SK-N-SH (cell line): ENCODE data around the gene SLC4A2. TPM values are rescaled to one million over a fixed set of nuclear protein-coding genes. Genes with fewer than 3 reads are reported as not detected.

ENCODE experiments used
- CTCF ChIA-PET: fragments of 300-600, 350-600 bp; formaldehyde crosslinking; extraction: SDS; loops from one replicate; lab custom pipeline; 2021; lab: Yijun Ruan, JAX
- POLR2A ChIA-PET: fragments of 350-600 bp; sonication (Branson Sonifier 250); formaldehyde crosslinking; extraction: SDS; loops from one replicate; lab custom pipeline; 2020; ENCODE audit warnings: antibody characterized with exemption, inconsistent platforms; lab: Yijun Ruan, JAX
- DNase-seq: peaks from one replicate; pipeline ENCODE4 v3.0.0; 2012
- H2AFZ ChIP-seq: fragments of 200-600 bp; sonication (generic); 2 replicates; pipeline ENCODE4 v1.8.1; 2016; ENCODE audit warnings: antibody characterized with exemption, mild to moderate bottlenecking, low read depth
- H3F3A ChIP-seq: fragments of 200-600 bp; sonication (generic); replicated peaks from 2 replicates; pipeline ENCODE3; 2016; ENCODE audit warnings: antibody characterized with exemption, mild to moderate bottlenecking; ENCODE audit not compliant: insufficient read depth
- H3K27ac ChIP-seq, 2 experiments: fragments of 200-500 bp in 1 of 2; fragments of 200-600 bp in 1 of 2; sonication (Bioruptor generic) in 1 of 2; sonication (generic), shearing (Covaris generic) in 1 of 2; 2 replicates each; pipeline versions ENCODE4 v1.5.1 to v1.6.1; 2014 to 2016; ENCODE audit warnings: low read depth in 2 of 2, inconsistent platforms in 1 of 2, low read length in 1 of 2, mild to moderate bottlenecking in 1 of 2, mixed read lengths in 1 of 2
- H3K27me3 ChIP-seq: fragments of 200-600 bp; sonication (generic), shearing (Covaris generic); 2 replicates; pipeline ENCODE4 v1.6.1; 2016; ENCODE audit warnings: mixed run types; ENCODE audit not compliant: insufficient read depth
- H3K36me3 ChIP-seq, 2 experiments: fragments of 200-500 bp in 1 of 2; fragments of 200-600 bp in 1 of 2; sonication (Bioruptor generic) in 1 of 2; sonication (generic) in 1 of 2; replicated peaks in 1 of 2; 2 replicates each; pipeline versions ENCODE3 to v1.5.1; 2014 to 2016; ENCODE audit warnings: low read length in 1 of 2, mild to moderate bottlenecking in 1 of 2; ENCODE audit not compliant: insufficient read depth in 2 of 2, control insufficient read depth in 1 of 2
- H3K4me1 ChIP-seq, 2 experiments: fragments of 200-500 bp in 1 of 2; fragments of 200-600 bp in 1 of 2; sonication (Bioruptor generic) in 1 of 2; sonication (generic), shearing (Covaris generic) in 1 of 2; 2 replicates each; pipeline versions ENCODE4 v1.5.1 to v1.6.1; 2014 to 2016; ENCODE audit warnings: low read depth in 1 of 2, low read length in 1 of 2, mixed run types in 1 of 2; ENCODE audit not compliant: insufficient read depth in 2 of 2, control insufficient read depth in 1 of 2
- H3K4me2 ChIP-seq: fragments of 200-600 bp; sonication (generic), shearing (Covaris generic); 2 replicates; pipeline ENCODE4 v1.6.1; 2017; ENCODE audit warnings: mixed run types
- H3K4me3 ChIP-seq, 2 experiments: fragments of 200-500 bp in 1 of 2; fragments of 200-600 bp in 1 of 2; sonication (Bioruptor generic) in 1 of 2; sonication (generic), shearing (Covaris generic) in 1 of 2; 2 replicates each; pipeline versions ENCODE4 v1.5.1 to v1.8.1; 2014 to 2016; ENCODE audit warnings: low read depth in 2 of 2, inconsistent platforms in 1 of 2, low read length in 1 of 2, mild to moderate bottlenecking in 1 of 2, mixed read lengths in 1 of 2, moderate library complexity in 1 of 2
- H3K79me2 ChIP-seq: fragments of 200-600 bp; sonication (generic); 2 replicates; pipeline ENCODE4 v1.8.1; 2017; ENCODE audit warnings: mild to moderate bottlenecking; ENCODE audit not compliant: insufficient read depth
- H3K9ac ChIP-seq: fragments of 200-600 bp; sonication (generic); 2 replicates; pipeline ENCODE4 v1.6.1; 2017; ENCODE audit warnings: mixed run types
- H3K9me2 ChIP-seq: fragments of 200-600 bp; sonication (generic); 2 replicates; pipeline ENCODE4 v1.6.1; 2017; ENCODE audit warnings: mixed run types
- H3K9me3 ChIP-seq: fragments of 200-600 bp; sonication (generic); 2 replicates; pipeline ENCODE4 v1.6.1; 2017; ENCODE audit warnings: mixed run types, mild to moderate bottlenecking, moderate library complexity
- H4K20me1 ChIP-seq: fragments of 200-600 bp; sonication (generic); 2 replicates; pipeline ENCODE4 v1.6.1; 2017; ENCODE audit warnings: mild to moderate bottlenecking, mixed run types; ENCODE audit not compliant: insufficient read depth
- CHD2 ChIP-seq: fragments of 150-350 bp; IDR thresholded peaks from 2 replicates; pipeline ENCODE4 v1.6.1; 2018; ENCODE audit warnings: low read length; ENCODE audit not compliant: partially characterized antibody
- EZH2phosphoT487 ChIP-seq: fragments of 200-600 bp; sonication (generic); IDR thresholded peaks from 2 replicates; pipeline ENCODE4 v1.6.1; 2017; ENCODE audit warnings: low read depth, mixed run types, mild to moderate bottlenecking, antibody characterized with exemption, moderate library complexity, borderline replicate concordance
- FOSL2 ChIP-seq: IDR thresholded peaks from 2 replicates; pipeline ENCODE4 v1.4.0; 2012; ENCODE audit warnings: low read depth, mild to moderate bottlenecking, moderate library complexity, borderline replicate concordance
- FOXJ3 ChIP-seq: sonication (generic); formaldehyde crosslinking; IDR thresholded peaks from 2 replicates; pipeline ENCODE4 v1.5.1; 2020; ENCODE audit warnings: mild to moderate bottlenecking, missing genetic modification reagents
- FOXM1 ChIP-seq: IDR thresholded peaks from 2 replicates; pipeline ENCODE4 v1.4.0; 2012; ENCODE audit warnings: low read depth, mild to moderate bottlenecking
- GABPA ChIP-seq: IDR thresholded peaks from 2 replicates; pipeline ENCODE4 v1.4.0; 2012; ENCODE audit warnings: low read depth, mild to moderate bottlenecking
- GATA2 ChIP-seq: sonication (generic); formaldehyde crosslinking; IDR thresholded peaks from 2 replicates; pipeline ENCODE4 v1.5.0; 2020; ENCODE audit warnings: mild to moderate bottlenecking, missing genetic modification reagents
- NFIC ChIP-seq: IDR thresholded peaks from 2 replicates; pipeline ENCODE4 v1.4.0; 2012; ENCODE audit warnings: borderline replicate concordance
- NRF1 ChIP-seq: IDR thresholded peaks from 2 replicates; pipeline ENCODE4 v1.6.1; 2012; ENCODE audit warnings: low read depth, mild to moderate bottlenecking, low read length
- RAD21 ChIP-seq: IDR thresholded peaks from 2 replicates; pipeline ENCODE4 v1.6.1; 2012; ENCODE audit warnings: mild to moderate bottlenecking, low read length
- RCOR1 ChIP-seq: fragments of 150-350 bp; IDR thresholded peaks from 2 replicates; pipeline ENCODE4 v1.6.1; 2017; ENCODE audit warnings: antibody characterized with exemption, low read length
- RXRA ChIP-seq: IDR thresholded peaks from 2 replicates; pipeline ENCODE4 v1.4.0; 2012; ENCODE audit warnings: low read depth, mild to moderate bottlenecking, borderline replicate concordance
- SIN3A ChIP-seq: IDR thresholded peaks from 2 replicates; pipeline ENCODE4 v1.6.1; 2012; ENCODE audit warnings: low read depth, mild to moderate bottlenecking, low read length, moderate library complexity, borderline replicate concordance
- SMC3 ChIP-seq: IDR thresholded peaks from 2 replicates; pipeline ENCODE4 v1.6.1; 2012; ENCODE audit warnings: low read depth, low read length, improper control_type of control experiment
- TAF1 ChIP-seq: IDR thresholded peaks from 2 replicates; pipeline ENCODE4 v1.6.1; 2012; ENCODE audit warnings: low read depth, mild to moderate bottlenecking, low read length, moderate library complexity, borderline replicate concordance
- WGBS: methylation state at CpG from one replicate; pipeline ENCODE4 v1.1.6; 2017; ENCODE audit warnings: low lambda C conversion rate; 5-methylcytosine and 5-hydroxymethylcytosine counted together
- polyA plus RNA-seq, 3 experiments: library from polyadenylated mRNA; depleted of rRNA; stranded (reverse); fragments of >200 nt; gene quantifications; 2 replicates each; pipeline ENCODE4 v1.2.3, GENCODE V29; 2012
- TF ChIP-seq, protein P1 (sequence below): IDR thresholded peaks from 2 replicates; pipeline ENCODE4 v1.4.0; 2012; ENCODE audit warnings: low read depth, borderline replicate concordance
- TF ChIP-seq, protein P2 (sequence below): IDR thresholded peaks from 2 replicates; pipeline ENCODE4; 2012

The SLC4A2 gene
- polyA plus RNA-seq, 1 of the 3 experiments (the other 2 are of a cell fraction): 167 TPM

DNA sequence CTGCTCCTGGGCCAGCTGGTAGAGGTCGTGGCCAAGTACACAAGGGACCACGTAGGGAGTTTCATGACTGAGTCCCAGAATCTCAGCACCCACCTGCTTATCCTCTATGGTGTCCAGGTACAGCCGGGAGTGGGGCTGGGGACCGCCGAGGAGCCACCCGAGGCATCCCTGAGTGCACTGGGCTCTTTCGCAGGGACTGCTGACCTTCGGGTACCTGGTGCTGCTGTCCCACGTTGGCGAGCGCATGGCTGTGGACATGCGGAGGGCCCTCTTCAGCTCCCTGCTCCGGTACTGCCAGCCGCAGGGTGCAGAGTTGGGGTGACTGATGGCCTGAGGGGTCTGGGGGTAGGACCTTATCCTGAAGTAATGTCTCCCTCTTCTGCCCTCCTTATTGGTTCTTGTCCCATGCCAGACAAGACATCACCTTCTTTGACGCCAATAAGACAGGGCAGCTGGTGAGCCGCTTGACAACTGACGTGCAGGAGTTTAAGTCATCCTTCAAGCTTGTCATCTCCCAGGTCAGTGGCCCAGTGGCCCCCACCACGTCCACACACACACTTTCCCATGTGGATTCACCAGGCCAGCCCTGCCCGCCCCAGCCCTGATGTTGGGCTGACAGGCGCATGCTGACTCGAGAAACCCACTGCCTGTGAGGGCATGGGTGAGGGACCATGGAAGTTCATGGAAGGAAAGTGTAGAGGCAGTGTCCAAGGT, 24.9 kb upstream of the SLC4A2 start:
- Histone ChIP-seq H3K9me2 (no peaks in the 10 kb centered on the region), H3K36me3 (peaks cover 12 to 52% of the 10 kb centered on the region in 2 experiments), H3K9ac (no peak overlapping the region), H3F3A (peaks cover 18% of the 10 kb centered on the region), H4K20me1 (no peaks in the 10 kb centered on the region), H3K4me2 (no peak overlapping the region), H3K4me3 (no peak overlapping the region), H3K27ac (no peak overlapping the region), H3K79me2 (peaks cover 36% of the 10 kb centered on the region), H2AFZ (no peak overlapping the region), H3K27me3 (no peaks in the 10 kb centered on the region), H3K9me3 (no peaks in the 10 kb centered on the region), H3K4me1 (peaks cover 13 to 23% of the 10 kb centered on the region in 2 experiments)
- POLR2A ChIA-PET: interaction anchor here (1.3 kb wide), 1 partner anchor 11 kb away, joined by 3 read pairs; no protein-coding TSS in a partner anchor
- DNase-seq: no peak
- TF ChIP-seq RCOR1 (no peak), NRF1 (no peak), GABPA (no peak), SIN3A (no peak), EZH2phosphoT487 (no peak), FOXJ3 (CRISPR knock-in tag) (no peak), GATA2 (CRISPR knock-in tag) (no peak), FOSL2 (no peak), FOXM1 (no peak), TAF1 (no peak), NFIC (no peak), SMC3 (no peak), RAD21 (no peak), CHD2 (no peak), RXRA (no peak)
- TF ChIP-seq, protein P1, sequence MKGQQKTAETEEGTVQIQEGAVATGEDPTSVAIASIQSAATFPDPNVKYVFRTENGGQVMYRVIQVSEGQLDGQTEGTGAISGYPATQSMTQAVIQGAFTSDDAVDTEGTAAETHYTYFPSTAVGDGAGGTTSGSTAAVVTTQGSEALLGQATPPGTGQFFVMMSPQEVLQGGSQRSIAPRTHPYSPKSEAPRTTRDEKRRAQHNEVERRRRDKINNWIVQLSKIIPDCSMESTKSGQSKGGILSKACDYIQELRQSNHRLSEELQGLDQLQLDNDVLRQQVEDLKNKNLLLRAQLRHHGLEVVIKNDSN: no peak
- TF ChIP-seq, protein P2, sequence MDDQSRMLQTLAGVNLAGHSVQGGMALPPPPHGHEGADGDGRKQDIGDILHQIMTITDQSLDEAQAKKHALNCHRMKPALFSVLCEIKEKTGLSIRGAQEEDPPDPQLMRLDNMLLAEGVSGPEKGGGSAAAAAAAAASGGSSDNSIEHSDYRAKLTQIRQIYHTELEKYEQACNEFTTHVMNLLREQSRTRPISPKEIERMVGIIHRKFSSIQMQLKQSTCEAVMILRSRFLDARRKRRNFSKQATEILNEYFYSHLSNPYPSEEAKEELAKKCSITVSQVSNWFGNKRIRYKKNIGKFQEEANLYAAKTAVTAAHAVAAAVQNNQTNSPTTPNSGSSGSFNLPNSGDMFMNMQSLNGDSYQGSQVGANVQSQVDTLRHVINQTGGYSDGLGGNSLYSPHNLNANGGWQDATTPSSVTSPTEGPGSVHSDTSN: no peak
- 93% methylated on average over 10 of the region's 21 CpGs for WGBS
- CTCF ChIA-PET: interaction anchor here (1.2 to 9.5 kb wide), 3 partner anchors 16 to 81 kb away, joined by 4 to 59 read pairs (median 6); no protein-coding TSS in a partner anchor
